GM12878 (cell line): ENCODE results near the gene PDZD7. TPM values are rescaled to one million over a fixed set of nuclear protein-coding genes. Genes with fewer than 3 reads are reported as not detected.
A peak's percentile ranks its signal among the peaks of the same experiment; 100 is the strongest.

Source experiments
- ATF7 ChIP-seq: fragments of 450-650 bp; IDR thresholded peaks from 2 replicates; pipeline ENCODE4 v1.6.1; 2016; ENCODE audit warnings: low read depth, mild to moderate bottlenecking
- CEBPZ ChIP-seq: fragments of 150-350 bp; IDR thresholded peaks from 2 replicates; pipeline ENCODE4 v1.6.1; 2016; ENCODE audit warnings: low read depth, low read length
- FOS ChIP-seq: IDR thresholded peaks from 3 replicates; pipeline ENCODE4 v1.6.1; 2011; ENCODE audit warnings: borderline replicate concordance; ENCODE audit not compliant: insufficient read length; ENCODE audit errors: extremely low read depth
- HDAC6 ChIP-seq: fragments of 200-600 bp; sonication (generic); IDR thresholded peaks from one replicate; pipeline ENCODE4 v1.8.0; 2017; ENCODE audit warnings: antibody characterized with exemption; ENCODE audit not compliant: unreplicated experiment
- IKZF1 ChIP-seq: fragments of 450-650 bp; conservative IDR thresholded peaks from 2 replicates; pipeline ENCODE4 v1.6.1; 2017; ENCODE audit warnings: antibody characterized with exemption, mild to moderate bottlenecking
- KAT2A ChIP-seq: conservative IDR thresholded peaks from 2 replicates; pipeline ENCODE4 v1.6.1; 2011; ENCODE audit warnings: low read depth, low read length; ENCODE audit not compliant: control insufficient read depth
- NFIC ChIP-seq: IDR thresholded peaks from 2 replicates; pipeline ENCODE4 v1.6.1; 2012; ENCODE audit warnings: low read depth, mild to moderate bottlenecking, inconsistent platforms, low read length, moderate library complexity
- NRF1 ChIP-seq: conservative IDR thresholded peaks from 2 replicates; pipeline ENCODE4 v1.6.1; 2011; ENCODE audit warnings: mild to moderate bottlenecking, low read depth, low read length, improper control_type of control experiment
- POLR2AphosphoS2 ChIP-seq: IDR thresholded peaks from 2 replicates; pipeline ENCODE4 v1.6.1; 2011; ENCODE audit warnings: low read depth, mild to moderate bottlenecking, low read length, improper control_type of control experiment, moderate library complexity
- RAD21 ChIP-seq: IDR thresholded peaks from 2 replicates; pipeline ENCODE4 v1.6.1; 2011; ENCODE audit warnings: mild to moderate bottlenecking, low read depth, low read length, moderate library complexity; ENCODE audit not compliant: insufficient read depth
- RCOR1 ChIP-seq: conservative IDR thresholded peaks from 2 replicates; pipeline ENCODE4 v1.6.1; 2012; ENCODE audit warnings: low read depth, low read length, improper control_type of control experiment
- RFX5 ChIP-seq: IDR thresholded peaks from 2 replicates; pipeline ENCODE4 v1.6.1; 2011; ENCODE audit warnings: low read depth, low read length, improper control_type of control experiment
- SKIL ChIP-seq: fragments of 450-650 bp; IDR thresholded peaks from 2 replicates; pipeline ENCODE4 v1.6.1; 2017; ENCODE audit warnings: mild to moderate bottlenecking, low read depth, inconsistent platforms; ENCODE audit not compliant: poor library complexity, severe bottlenecking
- SMC3 ChIP-seq: IDR thresholded peaks from 2 replicates; pipeline ENCODE4 v1.6.1; 2011; ENCODE audit warnings: low read length, improper control_type of control experiment, borderline replicate concordance
- YY1 ChIP-seq: IDR thresholded peaks from 2 replicates; pipeline ENCODE4 v1.6.1; 2011; ENCODE audit warnings: low read depth, mild to moderate bottlenecking, low read length
- ZNF207 ChIP-seq: fragments of 450-650 bp; IDR thresholded peaks from 2 replicates; pipeline ENCODE4 v1.6.1; 2014; ENCODE audit warnings: antibody characterized with exemption, mild to moderate bottlenecking, borderline replicate concordance
- polyA plus RNA-seq, 11 experiments: library from polyadenylated mRNA; depleted of rRNA in 4 of 11; unstranded in 6 of 11; stranded (reverse) in 5 of 11; fragments of >200 nt; fragmentation: Nextera tagmentation in 4 of 11; fragmentation: Illumina TruSeq in 1 of 11; extraction: Ambion mirVana in 4 of 11; extraction: Trizol in 1 of 11; gene quantifications; 1 replicate in 1 of 11; 2 replicates in 10 of 11; pipeline versions ENCODE4 v1.2.1 to v1.2.3, GENCODE V29; 2011 to 2016; ENCODE audit warnings: inconsistent platforms in 2 of 11, missing spikeins in 2 of 11, low read depth in 1 of 11
- total RNA-seq, 4 experiments: library from RNA; depleted of rRNA in 3 of 4; stranded (reverse); fragments of >200 nt in 3 of 4; fragmentation: Illumina TruSeq in 1 of 4; extraction: Trizol in 1 of 4; gene quantifications; 2 replicates each; pipeline versions ENCODE4 v1.2.1 to v1.2.3, GENCODE V29; 2013 to 2021

PDZD7 gene
- total and polyA plus RNA-seq, 10 of the 15 experiments (the other 5 are each of a cell fraction or from before 2014, with no cell fraction given) = 0.01 to 0.20 (median 0.03) TPM; not detected in 7

GRCh38 chr10:101014230-101014884 is 16.6 kb downstream of the PDZD7 start (continued):
- TF ChIP-seq POLR2AphosphoS2 (no peak), RFX5 (no peak), SKIL (no peak), KAT2A (no peak), FOS (no peak), YY1 (0 out of 2 replicates have a peak, but pooled peaks have one; percentile 14), ATF7 (no peak), RAD21 (peak; percentile 76), HDAC6 (no peak), NFIC (no peak), IKZF1 (peak; percentile 35; the same call in 1 of the 2 replicates), RCOR1 (no peak), NRF1 (no peak), ZNF207 (no peak), CEBPZ (no peak), SMC3 (peak; percentile 68; the same call in 1 of the 2 replicates)
